ENCODE results near the gene LFNG.

LFNG gene

GRCh38 chr7:2478800-2479199 is 40.8 kb upstream of the LFNG start:
- DNase-seq (no peak), ATAC-seq (no peak)
- H3K9me3 Mint-ChIP-seq = peaks cover 5% of the 10 kb centered on the region
- no peak overlapping the region for H3K4me3 Mint-ChIP-seq
- no peak overlapping the region for H3K27ac Mint-ChIP-seq
- H3K36me3 Mint-ChIP-seq (ENCODE audit: low read depth) = no peaks in the 10 kb centered on the region
- no peaks in the 10 kb centered on the region for H3K27me3 Mint-ChIP-seq
- H3K4me1 Mint-ChIP-seq = peaks cover 4% of the 10 kb centered on the region

GRCh38 chr7:2479276-2480069 is 40.1 kb upstream of the LFNG start:
- Mint-ChIP-seq H3K27me3 (no peaks in the 10 kb centered on the region), H3K27ac (no peak overlapping the region), H3K4me1 (peaks cover 4% of the 10 kb centered on the region), H3K4me3 (no peak overlapping the region), H3K9me3 (peaks cover 5% of the 10 kb centered on the region), H3K36me3 (ENCODE audit: low read depth) (no peaks in the 10 kb centered on the region)
- DNase-seq = no peak
- ATAC-seq = no peak

- Mint-ChIP-seq H3K4me3 (no peak overlapping the region), H3K27me3 (no peaks in the 10 kb centered on the region), H3K27ac (no peak overlapping the region), H3K36me3 (ENCODE audit: low read depth) (no peaks in the 10 kb centered on the region), H3K9me3 (peaks cover 5% of the 10 kb centered on the region), H3K4me1 (peaks cover 4% of the 10 kb centered on the region)
- no peak for DNase-seq
- ATAC-seq = no peak
Observed at GRCh38 chr7:2480070-2480408, 39.5 kb upstream of the LFNG start.

- peaks cover 5% of the 10 kb centered on the region for H3K9me3 Mint-ChIP-seq
- no peaks in the 10 kb centered on the region for H3K36me3 Mint-ChIP-seq (ENCODE audit: low read depth)
- H3K4me1 Mint-ChIP-seq = peaks cover 4% of the 10 kb centered on the region
- ATAC-seq (no peak), DNase-seq (no peak)
- no peak overlapping the region for H3K4me3 Mint-ChIP-seq
- H3K27me3 Mint-ChIP-seq = no peaks in the 10 kb centered on the region
- no peak overlapping the region for H3K27ac Mint-ChIP-seq
Observed at GRCh38 chr7:2481195-2481594, 38.4 kb upstream of the LFNG start.

- DNase-seq (no peak), ATAC-seq (no peak)
- Mint-ChIP-seq H3K36me3 (ENCODE audit: low read depth) (no peaks in the 10 kb centered on the region), H3K9me3 (peaks cover 5% of the 10 kb centered on the region), H3K4me3 (no peak overlapping the region), H3K27ac (no peak overlapping the region), H3K4me1 (no peaks in the 10 kb centered on the region), H3K27me3 (no peaks in the 10 kb centered on the region)
Observed at GRCh38 chr7:2482725-2483451, 36.7 kb upstream of the LFNG start.

- Mint-ChIP-seq H3K4me1 (no peaks in the 10 kb centered on the region), H3K4me3 (no peak overlapping the region), H3K27ac (no peak overlapping the region), H3K36me3 (ENCODE audit: low read depth) (no peaks in the 10 kb centered on the region), H3K27me3 (no peaks in the 10 kb centered on the region), H3K9me3 (peaks cover 5% of the 10 kb centered on the region)
- no peak for ATAC-seq
- DNase-seq = no peak
Observed at GRCh38 chr7:2483494-2483893, 36.1 kb upstream of the LFNG start.

- H3K27me3 Mint-ChIP-seq = no peaks in the 10 kb centered on the region
- no peak for ATAC-seq
- H3K9me3 Mint-ChIP-seq = peaks cover 5% of the 10 kb centered on the region
- no peaks in the 10 kb centered on the region for H3K4me1 Mint-ChIP-seq
- no peaks in the 10 kb centered on the region for H3K36me3 Mint-ChIP-seq (ENCODE audit: low read depth)
- no peak for DNase-seq
- no peak overlapping the region for H3K27ac Mint-ChIP-seq
- no peak overlapping the region for H3K4me3 Mint-ChIP-seq
Observed at GRCh38 chr7:2484868-2485267, 34.7 kb upstream of the LFNG start.

- H3K4me3 Mint-ChIP-seq = no peak overlapping the region
- no peak overlapping the region for H3K27ac Mint-ChIP-seq
Observed at GRCh38 chr7:2487586-2488271, 31.8 kb upstream of the LFNG start.

GRCh38 chr7:2488272-2488645 is 31.3 kb upstream of the LFNG start:
- Mint-ChIP-seq H3K27ac (no peak overlapping the region), H3K36me3 (ENCODE audit: low read depth) (no peaks in the 10 kb centered on the region), H3K4me1 (no peaks in the 10 kb centered on the region), H3K9me3 (peaks cover 6% of the 10 kb centered on the region), H3K27me3 (peaks cover 2% of the 10 kb centered on the region), H3K4me3 (no peak overlapping the region)
- DNase-seq (no peak), ATAC-seq (no peak)

More at GRCh38 chr7:2487586-2488271, 31.8 kb upstream of the LFNG start:
- no peak for ATAC-seq
- Mint-ChIP-seq H3K36me3 (ENCODE audit: low read depth) (no peaks in the 10 kb centered on the region), H3K9me3 (peaks cover 11% of the 10 kb centered on the region), H3K27me3 (peaks cover 2% of the 10 kb centered on the region), H3K4me1 (no peaks in the 10 kb centered on the region)
- DNase-seq = no peak

- H3K4me3 Mint-ChIP-seq = no peak overlapping the region
Observed at GRCh38 chr7:2488681-2489080, 30.9 kb upstream of the LFNG start.

GRCh38 chr7:2490181-2490651 is 29.4 kb upstream of the LFNG start:
- Mint-ChIP-seq H3K27ac (no peak overlapping the region), H3K36me3 (ENCODE audit: low read depth) (no peaks in the 10 kb centered on the region), H3K27me3 (peaks cover 2% of the 10 kb centered on the region), H3K4me3 (no peak overlapping the region), H3K9me3 (peaks cover 6% of the 10 kb centered on the region), H3K4me1 (no peaks in the 10 kb centered on the region)
- no peak for DNase-seq
- no peak for ATAC-seq

More at GRCh38 chr7:2488681-2489080, 30.9 kb upstream of the LFNG start:
- Mint-ChIP-seq H3K9me3 (peaks cover 6% of the 10 kb centered on the region), H3K27ac (no peak overlapping the region), H3K4me1 (no peaks in the 10 kb centered on the region), H3K27me3 (peaks cover 2% of the 10 kb centered on the region), H3K36me3 (ENCODE audit: low read depth) (no peaks in the 10 kb centered on the region)
- no peak for ATAC-seq
- no peak for DNase-seq

- Mint-ChIP-seq H3K4me1 (no peaks in the 10 kb centered on the region), H3K4me3 (no peak overlapping the region), H3K36me3 (ENCODE audit: low read depth) (no peaks in the 10 kb centered on the region), H3K27me3 (peaks cover 2% of the 10 kb centered on the region), H3K27ac (no peak overlapping the region), H3K9me3 (peaks cover 6% of the 10 kb centered on the region)
- ATAC-seq (no peak), DNase-seq (no peak)
Observed at GRCh38 chr7:2492038-2492437, 27.5 kb upstream of the LFNG start.

GRCh38 chr7:2493205-2494164 is 26.1 kb upstream of the LFNG start:
- H3K36me3 Mint-ChIP-seq (ENCODE audit: low read depth) = no peaks in the 10 kb centered on the region
- ATAC-seq (no peak), DNase-seq (no peak)
- H3K4me3 Mint-ChIP-seq = no peak overlapping the region
- peaks cover 6% of the 10 kb centered on the region for H3K9me3 Mint-ChIP-seq
- H3K27ac Mint-ChIP-seq = no peak overlapping the region
- peaks cover 2% of the 10 kb centered on the region for H3K27me3 Mint-ChIP-seq
- H3K4me1 Mint-ChIP-seq = no peaks in the 10 kb centered on the region
